GM21367 (cell line): Measurements from ENCODE around the gene TMEM9B.
A peak's percentile ranks its signal among the peaks of the same experiment; 100 is the strongest.

Experiments used
- ATAC-seq: cut with Tn5 transposase; IDR thresholded peaks from one replicate; pipeline ENCODE4 v1.9.1; 2021; ENCODE audit not compliant: unreplicated experiment

TMEM9B gene

GRCh38 chr11:8930456-8931175 is 33.6 kb downstream of the TMEM9B start:
- no peak for ATAC-seq

GRCh38 chr11:8928981-8929615 is 35.1 kb downstream of the TMEM9B start:
- ATAC-seq, result no peak

GRCh38 chr11:8928205-8928604 is 36.0 kb downstream of the TMEM9B start:
- ATAC-seq, result no peak

GRCh38 chr11:8927233-8927632 is 37.0 kb downstream of the TMEM9B start:
- ATAC-seq, result no peak

- ATAC-seq, result no peak
Observed at GRCh38 chr11:8926236-8926635, 38.0 kb downstream of the TMEM9B start.

GRCh38 chr11:8925711-8926110 is 38.5 kb downstream of the TMEM9B start:
- ATAC-seq, result no peak

GRCh38 chr11:8922691-8923090 is 41.6 kb downstream of the TMEM9B start:
- no peak for ATAC-seq

GRCh38 chr11:8917157-8917825 is 47.0 kb downstream of the TMEM9B start:
- ATAC-seq, result no peak

DNA sequence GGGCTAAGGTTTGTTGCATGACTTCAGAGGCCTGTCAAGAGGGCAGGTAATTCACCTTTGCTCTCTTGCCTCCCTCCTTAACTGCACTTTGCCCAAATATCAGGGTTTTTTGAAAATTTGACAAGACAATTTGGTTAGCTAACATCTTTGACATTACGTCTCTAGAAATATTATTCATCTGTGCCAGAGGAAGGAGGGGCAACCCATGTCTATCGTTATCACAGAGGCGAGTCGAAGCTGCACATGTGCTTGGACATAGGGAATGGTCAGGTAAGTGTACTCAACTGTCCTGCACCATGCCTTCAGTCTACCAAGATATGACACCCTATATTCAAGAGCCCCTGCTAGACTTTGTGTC is 49.6 kb downstream of the TMEM9B start:
- no peak for ATAC-seq

GRCh38 chr11:8913961-8914660 is 50.1 kb downstream of the TMEM9B start:
- ATAC-seq, result no peak

DNA sequence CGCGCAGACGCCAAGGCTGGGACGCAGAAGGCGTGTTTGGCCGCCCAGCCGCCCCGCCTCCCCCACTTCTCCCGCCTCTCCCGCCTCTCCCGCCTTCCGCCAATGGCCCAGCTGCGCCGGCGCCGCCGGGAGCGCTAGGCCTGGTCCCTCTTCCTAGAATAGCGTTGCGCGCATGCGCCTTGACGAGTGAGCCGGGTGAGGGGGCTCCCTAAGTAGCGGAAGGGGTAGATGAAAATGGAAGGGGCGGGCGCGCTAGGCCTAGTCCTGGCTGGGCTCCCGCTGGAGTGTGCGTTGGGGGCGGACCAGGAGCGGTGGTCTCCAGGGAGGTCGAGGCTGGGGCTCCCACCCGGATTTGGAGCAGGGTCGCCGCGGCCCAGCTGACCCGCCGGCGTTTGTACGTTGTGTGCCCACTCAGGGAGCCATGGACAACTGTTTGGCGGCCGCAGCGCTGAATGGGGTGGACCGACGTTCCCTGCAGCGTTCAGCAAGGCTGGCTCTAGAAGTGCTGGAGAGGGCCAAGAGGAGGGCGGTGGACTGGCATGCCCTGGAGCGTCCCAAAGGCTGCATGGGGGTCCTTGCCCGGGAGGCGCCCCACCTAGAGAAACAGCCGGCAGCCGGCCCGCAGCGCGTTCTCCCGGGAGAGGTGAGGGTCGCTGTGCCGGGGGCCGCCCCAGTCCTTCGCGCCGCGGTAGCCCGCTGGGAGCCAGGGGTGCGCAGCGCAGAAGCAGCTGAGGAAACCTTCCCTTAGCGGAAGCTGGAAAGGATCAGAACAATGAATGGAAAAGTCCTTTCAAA is 53.0 kb downstream of the TMEM9B start, which contains the start of gene AKIP1:
TSS of gene AKIP1 (plus strand) at position 161 of the 795 bp plus-strand sequence. CDS start at position 422, 261 bp downstream.
- ATAC-seq, result peak; percentile 55

- peak; percentile 5 for ATAC-seq
Observed at GRCh38 chr11:8910649-8911026, 53.6 kb downstream of the TMEM9B start.

DNA sequence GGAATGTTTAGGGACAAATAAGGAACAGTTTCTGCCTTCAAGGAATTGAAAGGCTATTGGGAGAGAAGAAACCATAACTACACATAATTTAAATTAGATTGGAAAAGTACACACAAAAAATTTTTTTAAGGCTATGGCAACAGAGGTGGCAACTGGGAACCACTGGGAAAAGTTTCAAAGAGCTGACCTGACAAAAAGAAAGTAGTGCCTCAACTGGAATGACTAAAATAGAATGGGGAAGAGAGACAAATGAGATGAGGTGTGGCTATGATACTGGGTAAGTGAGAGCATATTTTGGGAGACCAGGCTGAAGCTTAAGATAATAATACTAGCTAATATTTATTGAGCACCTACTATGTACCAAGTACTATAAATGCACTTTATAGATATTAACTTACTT is 56.1 kb downstream of the TMEM9B start:
- no peak for ATAC-seq

DNA sequence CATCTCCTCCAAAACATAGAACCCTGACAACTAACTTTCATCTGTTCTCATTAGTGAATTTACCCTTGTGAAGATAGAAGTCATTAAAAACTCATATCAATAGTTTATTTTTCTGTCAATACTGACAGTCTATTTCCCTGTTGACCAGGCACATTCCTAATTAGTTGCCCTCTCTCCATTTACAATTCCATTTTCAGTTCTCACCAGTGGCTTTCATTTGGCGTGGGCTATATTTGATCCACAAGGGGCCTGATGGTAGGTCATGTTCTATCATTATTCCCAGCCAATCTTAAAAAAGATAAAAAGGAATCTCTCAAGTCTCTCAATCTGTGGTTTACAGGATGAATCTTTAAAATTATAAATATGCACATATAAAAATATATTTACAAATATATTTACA is 57.1 kb downstream of the TMEM9B start:
- no peak for ATAC-seq

- no peak for ATAC-seq
Observed at GRCh38 chr11:8905528-8906165, 58.6 kb downstream of the TMEM9B start.

DNA sequence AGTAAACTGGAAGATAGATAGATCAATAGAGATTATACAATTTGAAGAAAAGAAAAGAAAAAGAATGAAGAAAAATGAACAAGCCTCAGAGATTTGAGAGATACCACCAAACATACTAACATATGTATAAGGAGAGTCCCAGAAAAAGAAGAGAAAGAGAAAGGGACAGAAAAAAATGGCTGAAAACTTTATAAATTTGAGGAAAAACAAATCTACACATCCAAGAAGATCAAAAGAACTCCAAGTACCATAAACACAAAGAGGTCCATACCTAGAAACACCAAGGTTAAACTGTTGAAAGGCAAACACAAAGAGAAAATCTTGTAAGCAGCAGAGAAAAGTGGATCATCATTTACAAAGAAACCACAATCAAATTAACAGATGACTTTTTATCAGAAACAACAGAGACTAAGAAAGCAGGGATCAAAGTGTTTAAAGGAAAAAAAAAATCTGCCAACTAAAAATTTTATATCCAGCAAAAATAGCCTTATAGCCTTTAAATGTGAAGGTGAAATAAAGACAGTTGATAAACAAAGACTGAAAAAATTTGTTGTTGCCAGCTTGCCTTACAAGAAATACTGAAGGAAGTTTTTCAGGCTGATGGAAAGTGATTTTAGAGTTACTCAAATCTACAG is 65.0 kb downstream of the TMEM9B start:
- no peak for ATAC-seq
